ENCODE results near the gene TMEM115.

TMEM115 gene

GRCh38 chr3:50351323-50351697 is 8.0 kb downstream of the TMEM115 start:
- DNase-seq: no peak

GRCh38 chr3:50350527-50351322 is 8.6 kb downstream of the TMEM115 start, which contains the start of the genes CYB561D2 and NPRL2:
CYB561D2 (plus strand) TSS chr3:50350862; CDS start chr3:50351434, 572 bp downstream.
NPRL2 (minus strand) TSS chr3:50350775; CDS start chr3:50350652, 123 bp downstream.
- DNase-seq: peak; percentile 81

GRCh38 chr3:50350213-50350526 is 9.2 kb downstream of the TMEM115 start:
- no peak for DNase-seq

GRCh38 chr3:50347187-50347813 is 12.0 kb downstream of the TMEM115 start:
- DNase-seq: peak; percentile 48

GRCh38 chr3:50345586-50346234 is 13.6 kb downstream of the TMEM115 start, which contains the start of gene ZMYND10:
ZMYND10 (minus strand) TSS chr3:50345732; CDS start chr3:50345579, 153 bp downstream.
- no peak for DNase-seq

- no peak for DNase-seq
These were observed 14.3 kb downstream of the TMEM115 start for GRCh38 chr3:50345008-50345407.

GRCh38 chr3:50342813-50343633 is 16.3 kb downstream of the TMEM115 start:
- no peak for DNase-seq

- no peak for DNase-seq
These were observed 17.2 kb downstream of the TMEM115 start for GRCh38 chr3:50341996-50342650.

- DNase-seq: no peak
These were observed 17.8 kb downstream of the TMEM115 start for GRCh38 chr3:50341537-50341936.

GRCh38 chr3:50340448-50341329 is 18.6 kb downstream of the TMEM115 start, which contains the start of gene RASSF1:
RASSF1 (minus strand) TSS chr3:50340836; CDS start chr3:50340805, 31 bp downstream.
- no peak for DNase-seq

- DNase-seq: no peak
These were observed 19.2 kb downstream of the TMEM115 start for GRCh38 chr3:50340147-50340447.

GRCh38 chr3:50339485-50340146 is 19.7 kb downstream of the TMEM115 start:
- no peak for DNase-seq

- no peak for DNase-seq
These were observed 20.4 kb downstream of the TMEM115 start for GRCh38 chr3:50338965-50339364.

GRCh38 chr3:50337175-50337861 is 22.0 kb downstream of the TMEM115 start:
- DNase-seq: peak; percentile 88

- no peak for DNase-seq
These were observed 22.7 kb downstream of the TMEM115 start for GRCh38 chr3:50336452-50337174.

- no peak for DNase-seq
These were observed 24.8 kb downstream of the TMEM115 start for GRCh38 chr3:50334339-50335075.

GRCh38 chr3:50333744-50334328 is 25.5 kb downstream of the TMEM115 start:
- no peak for DNase-seq

- DNase-seq: no peak
These were observed 27.9 kb downstream of the TMEM115 start for GRCh38 chr3:50331364-50331907.

Data from NCI-H2171 (cell line).